CD4-positive, alpha-beta T cell treated with Interferon alpha-2 for 1 hour (primary cell): ENCODE results near the gene EPB41.
"Not testable (repeated sequence)": the region's sequence is repeated elsewhere in the genome, so short reads cannot be mapped to it uniquely, and the experiment has no call there.

Experiments used
- DNase-seq, 2 donors: peaks; one replicate each; pipeline ENCODE4 v3.0.0-alpha.2; 2020 to 2022

EPB41 gene

DNA sequence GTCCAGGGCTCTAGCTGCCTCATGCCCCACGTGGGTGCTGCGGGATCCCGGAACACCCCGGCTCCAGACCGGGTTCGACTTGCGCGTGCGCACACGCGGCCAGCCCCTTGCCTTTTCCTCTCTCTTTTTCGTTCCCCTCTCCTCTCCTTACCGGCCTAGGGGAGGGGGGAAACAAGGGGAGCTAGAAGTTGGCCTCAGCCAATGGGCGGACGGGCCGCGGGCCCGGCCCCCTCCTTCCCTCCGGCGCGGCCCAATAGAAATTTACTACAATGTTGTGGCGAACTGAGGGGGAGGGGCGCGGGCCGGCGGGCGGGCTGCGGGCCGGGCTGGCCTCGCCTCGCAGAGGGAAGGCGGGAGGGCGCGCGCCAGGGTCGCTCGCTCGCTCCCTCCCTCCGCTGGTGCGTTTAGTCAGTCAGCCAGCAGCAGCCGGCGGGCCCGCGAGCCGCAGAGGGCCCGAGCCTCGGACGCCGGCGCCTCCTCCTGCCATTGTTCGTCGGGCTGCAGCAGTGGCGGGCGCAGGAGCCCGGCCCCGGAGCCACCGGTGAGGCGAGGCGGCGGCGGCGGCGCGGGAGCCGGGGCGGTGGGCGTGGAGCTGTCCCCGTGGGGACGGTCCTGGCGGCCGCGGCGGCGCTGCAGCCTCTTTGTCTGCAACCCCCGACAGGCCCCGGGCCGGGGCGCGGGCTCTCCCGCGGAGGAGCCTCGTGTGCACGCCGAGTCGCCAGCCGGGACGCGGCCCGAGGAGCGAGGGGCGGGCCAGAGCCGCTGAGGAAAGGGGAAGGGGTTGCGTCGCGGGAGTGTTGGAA, at the start of gene EPB41:
EPB41 (plus strand) TSS at position 342 of the 803 bp plus-strand sequence. CDS start 72,869 bp downstream, outside the sequence.
- DNase-seq, result peak; percentile 91 to 93

DNA sequence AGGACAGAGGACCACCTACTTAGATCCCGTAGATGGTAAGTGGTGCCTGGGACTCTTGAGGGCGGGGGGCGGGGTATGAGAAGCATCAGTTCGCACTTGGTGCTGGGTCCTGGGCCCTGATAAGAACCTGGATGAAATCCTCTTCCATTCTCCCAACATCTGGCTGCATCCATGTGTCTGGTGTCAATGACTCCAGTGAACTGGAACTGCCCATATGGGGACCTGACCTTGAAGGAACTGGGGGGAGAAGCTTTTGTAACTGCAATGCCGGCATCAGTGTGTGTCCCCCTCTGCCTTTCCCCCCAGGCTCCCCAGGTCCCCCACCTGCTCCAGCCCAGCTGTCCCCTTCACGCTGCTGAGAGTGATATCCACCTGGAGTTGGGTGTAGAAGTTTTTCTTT, 49.7 kb upstream of the EPB41 start:
- DNase-seq, result no peak

DNA sequence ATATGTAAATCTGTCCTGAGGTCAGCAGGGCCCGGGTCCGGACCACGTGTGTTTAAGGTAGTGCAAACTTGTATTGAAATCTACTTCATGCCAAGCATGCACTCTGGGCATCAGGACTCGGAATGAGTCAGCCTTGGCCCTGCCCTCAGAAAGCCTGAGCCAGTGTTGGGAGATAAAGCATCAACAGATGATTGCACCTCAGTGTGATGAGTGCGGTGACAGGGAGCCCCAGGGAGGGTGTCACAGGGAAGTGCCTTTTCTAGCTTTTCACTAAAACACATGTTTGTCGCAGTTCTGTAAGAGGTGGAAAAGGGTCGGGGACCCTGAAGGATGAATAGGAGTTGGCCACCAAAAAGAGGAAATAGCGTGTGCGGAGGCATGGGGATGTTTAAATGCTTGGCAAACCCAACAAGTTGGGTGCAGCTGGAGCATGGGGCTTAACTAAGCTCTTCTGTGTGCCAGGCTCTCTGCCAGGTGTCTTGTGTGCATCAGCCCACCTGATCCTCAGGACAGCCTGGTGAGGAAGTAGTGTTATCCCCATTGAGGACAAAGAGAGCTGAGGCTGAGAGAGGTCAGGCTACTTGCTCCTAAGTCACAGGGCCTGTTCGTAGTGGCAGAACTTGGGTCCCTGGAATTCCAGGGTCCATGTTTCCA, 48.2 kb upstream of the EPB41 start:
- DNase-seq, result no peak

GRCh38 chr1:28867850-28868249, 46.5 kb upstream of the EPB41 start:
- DNase-seq, result no peak

- no peak for DNase-seq
Measured at GRCh38 chr1:28869952-28870351, 44.4 kb upstream of the EPB41 start.

DNA sequence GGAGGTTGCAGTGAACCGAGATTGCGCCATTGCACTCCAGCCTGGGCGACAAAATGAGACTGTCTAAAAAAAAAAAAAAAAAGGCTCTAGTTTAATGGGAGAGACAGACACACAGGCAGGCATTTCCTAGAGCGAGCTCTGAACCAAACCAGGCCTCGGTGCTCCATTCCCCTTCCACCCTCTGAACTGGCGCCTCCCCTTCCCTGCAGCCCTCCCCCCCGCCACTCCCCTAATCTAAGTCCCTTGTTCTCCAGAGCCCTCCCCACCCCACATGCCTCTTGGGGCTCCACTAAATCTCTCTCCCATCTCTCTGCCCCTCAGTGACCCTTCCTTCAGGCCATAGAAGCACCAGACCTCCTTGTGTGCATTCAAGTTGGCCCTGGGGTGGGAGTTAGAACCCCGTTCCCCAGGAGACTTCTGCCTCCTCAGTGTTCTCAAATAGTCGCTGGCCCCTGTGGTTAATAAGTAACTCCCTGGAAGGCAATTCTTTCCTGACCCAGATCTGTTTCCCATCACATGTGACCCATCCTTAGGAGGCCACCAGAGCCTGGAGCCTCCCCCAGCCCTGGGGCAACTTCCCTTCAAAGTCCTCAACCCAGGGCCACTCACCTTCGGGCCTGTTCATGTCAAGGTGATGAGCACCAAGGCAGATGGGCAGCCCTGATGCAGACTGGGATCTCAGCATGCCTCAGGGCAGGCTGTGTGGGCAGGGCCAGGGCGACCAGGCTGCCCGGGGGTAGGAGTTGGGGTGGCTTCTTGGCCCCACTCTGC, 42.6 kb upstream of the EPB41 start:
- DNase-seq, result no peak

GRCh38 chr1:28875134-28875533, 39.2 kb upstream of the EPB41 start:
- not testable (repeated sequence) for DNase-seq

- DNase-seq, result peak; percentile 75 to 81
Measured at GRCh38 chr1:28877132-28877781, 37.1 kb upstream of the EPB41 start.

DNA sequence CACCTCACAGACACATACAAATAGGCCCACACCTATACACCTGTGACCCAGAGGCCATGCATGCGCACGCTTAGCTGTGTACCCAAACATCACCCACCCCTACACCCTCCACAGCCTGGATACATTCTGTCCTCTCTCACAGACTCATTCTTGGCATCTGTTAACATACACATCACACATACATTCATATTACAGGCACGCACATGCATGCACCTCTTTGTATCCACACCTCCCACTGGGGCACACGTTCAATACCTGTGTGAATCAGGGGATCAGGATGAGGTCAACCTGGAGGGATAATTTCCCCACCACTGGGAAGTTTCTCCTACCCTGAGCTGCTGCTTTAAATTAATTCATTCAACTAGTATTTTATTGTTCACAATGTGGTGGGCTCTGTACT, 35.6 kb upstream of the EPB41 start:
- no peak for DNase-seq

GRCh38 chr1:28882009-28882628, 32.2 kb upstream of the EPB41 start:
- DNase-seq, result peak; percentile 76 to 83

GRCh38 chr1:28883242-28883616, 31.1 kb upstream of the EPB41 start:
- no peak for DNase-seq

GRCh38 chr1:28885472-28885877, 28.9 kb upstream of the EPB41 start:
- no peak for DNase-seq

GRCh38 chr1:28885977-28886730, 28.2 kb upstream of the EPB41 start:
- DNase-seq, result no peak

- DNase-seq, result peak; percentile 90 to 93
Measured at GRCh38 chr1:28886731-28887418, 27.5 kb upstream of the EPB41 start.

DNA sequence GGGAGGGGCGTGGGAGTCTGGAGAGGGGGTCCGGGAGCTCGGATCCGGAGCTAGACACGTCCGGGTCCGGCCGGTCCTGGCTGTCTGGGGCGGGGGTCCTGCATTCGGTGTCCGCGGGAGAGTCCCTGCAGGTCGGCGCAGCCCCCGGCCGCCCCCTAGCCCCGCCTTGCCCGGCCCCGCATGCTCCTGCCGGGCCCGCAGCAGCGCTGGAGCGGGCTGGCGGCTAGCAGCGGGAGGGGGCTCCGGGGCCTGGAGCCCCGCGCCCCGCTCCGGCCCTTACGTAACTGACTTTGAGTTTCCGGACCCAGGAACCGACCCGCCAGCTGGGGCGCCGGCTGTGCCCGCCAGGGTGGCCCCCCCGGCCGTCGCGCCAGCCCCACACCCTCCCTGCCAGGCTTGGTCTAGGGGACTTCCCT, 26.9 kb upstream of the EPB41 start:
- peak; percentile 72 to 77 for DNase-seq

DNA sequence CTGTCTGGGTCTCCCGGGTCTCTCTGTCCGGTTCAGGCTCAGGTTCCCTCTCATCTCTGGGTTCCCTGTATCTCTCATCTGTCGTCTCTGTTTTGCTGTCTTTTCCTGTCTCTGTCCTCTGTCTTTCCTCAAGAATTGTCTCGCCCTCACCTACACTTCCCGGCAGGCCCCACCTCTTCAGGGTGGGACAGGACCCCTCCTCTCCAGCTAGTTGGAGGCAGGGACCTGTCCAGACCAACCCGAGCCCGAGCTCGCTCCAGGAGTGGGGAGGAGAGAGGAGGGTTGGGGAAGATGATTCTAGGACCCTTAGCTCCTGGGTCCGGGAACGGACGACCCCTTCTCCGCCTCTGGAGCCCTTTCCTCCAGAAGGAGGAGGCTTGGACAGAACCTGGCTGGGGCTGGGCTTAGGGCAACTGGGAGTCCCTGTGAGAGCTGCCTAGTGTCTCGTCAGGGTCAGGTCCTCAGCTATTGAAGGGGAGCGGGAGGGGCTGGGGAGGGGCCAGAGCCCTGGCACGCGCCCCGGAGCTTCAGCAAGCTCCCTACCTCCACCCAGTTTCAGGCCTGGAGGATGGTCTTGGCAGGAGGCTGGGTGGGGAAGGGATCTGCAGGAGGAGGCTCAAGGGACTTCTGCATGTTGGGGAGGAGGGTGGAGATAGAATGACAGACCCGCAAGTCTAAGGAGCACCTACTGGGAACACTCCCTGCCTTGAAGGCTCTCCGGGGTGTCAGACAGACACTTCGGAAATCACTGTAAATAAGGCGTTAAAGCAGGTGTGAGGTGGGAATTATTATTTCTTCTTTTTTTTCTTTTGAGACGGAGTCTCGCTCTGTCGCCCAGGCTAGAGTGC, 26.3 kb upstream of the EPB41 start:
- DNase-seq, result no peak

- no peak for DNase-seq
Measured at GRCh38 chr1:28888915-28889314, 25.5 kb upstream of the EPB41 start.

- no peak for DNase-seq
Measured at GRCh38 chr1:28889357-28889756, 25.0 kb upstream of the EPB41 start.

GRCh38 chr1:28890435-28890834, 23.9 kb upstream of the EPB41 start:
- DNase-seq, result no peak

DNA sequence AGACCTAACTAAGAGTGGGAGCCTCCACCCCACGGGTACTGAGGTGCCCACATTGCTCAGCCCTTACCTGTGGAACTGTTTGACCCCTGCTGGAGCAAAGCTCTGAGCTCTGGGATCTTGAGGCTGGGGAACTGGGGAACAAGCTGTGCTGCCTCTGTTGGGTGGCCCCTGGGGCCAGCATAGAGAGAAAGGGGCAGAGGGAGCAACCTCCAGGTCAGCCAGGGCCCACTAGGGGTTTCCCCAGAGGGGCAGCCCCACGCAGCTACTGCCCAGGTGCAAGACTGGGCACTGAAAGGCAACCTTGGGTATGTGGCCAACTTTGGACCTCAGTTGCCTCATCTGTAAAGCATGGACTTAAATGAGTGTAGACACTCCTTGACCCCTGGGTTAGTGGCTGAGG, 23.5 kb upstream of the EPB41 start:
- no peak for DNase-seq
